HUES64 (cell line): ENCODE data around the gene CENATAC.

Source experiments
- H3K27ac ChIP-seq: 2 replicates; pipeline ENCODE4 v1.7.0; 2013; ENCODE audit warnings: low read depth, low read length, inconsistent platforms
- H3K27me3 ChIP-seq: 2 replicates; pipeline ENCODE4 v1.6.1; 2013; ENCODE audit warnings: mild to moderate bottlenecking, low read length; ENCODE audit not compliant: insufficient read depth
- H3K36me3 ChIP-seq: 2 replicates; pipeline ENCODE4 v1.6.1; 2013; ENCODE audit warnings: mild to moderate bottlenecking, low read length; ENCODE audit not compliant: insufficient read depth
- H3K4me1 ChIP-seq: 2 replicates; pipeline ENCODE4 v1.6.1; 2013; ENCODE audit warnings: mild to moderate bottlenecking, low read length, moderate library complexity; ENCODE audit not compliant: insufficient read depth
- H3K4me3 ChIP-seq: 2 replicates; pipeline ENCODE4 v1.5.1; 2013; ENCODE audit warnings: mild to moderate bottlenecking, low read length, moderate library complexity
- H3K9ac ChIP-seq: 2 replicates; pipeline ENCODE4 v1.6.1; 2013; ENCODE audit warnings: mild to moderate bottlenecking, low read depth, low read length
- H3K9me3 ChIP-seq: 2 replicates; pipeline ENCODE4 v1.6.1; 2013; ENCODE audit warnings: low read depth, low read length; ENCODE audit not compliant: insufficient read depth
- WGBS: fragments of 150-250, 120-280 bp; methylation state at CpG from one replicate; pipeline ENCODE4 v1.1.7; 2013; ENCODE audit warnings: missing lambda C conversion rate; 5-methylcytosine and 5-hydroxymethylcytosine counted together

Gene CENATAC

GRCh38 chr11:119042927-119043326 lies 45.0 kb downstream of the CENATAC start:
- no peak overlapping the region for H3K27ac ChIP-seq
- no peak overlapping the region for H3K9ac ChIP-seq
- peaks cover 4% of the 10 kb centered on the region for H3K4me1 ChIP-seq
- H3K27me3 ChIP-seq = no peaks in the 10 kb centered on the region
- no peak overlapping the region for H3K4me3 ChIP-seq
- H3K9me3 ChIP-seq = no peaks in the 10 kb centered on the region
- 89% methylated on average over 9 of the region's 9 CpGs for WGBS
- peaks cover 37% of the 10 kb centered on the region for H3K36me3 ChIP-seq

- H3K4me1 ChIP-seq = peaks cover 4% of the 10 kb centered on the region
- no peak overlapping the region for H3K27ac ChIP-seq
- no peaks in the 10 kb centered on the region for H3K9me3 ChIP-seq
- 89% methylated on average over 6 of the region's 6 CpGs for WGBS
- H3K36me3 ChIP-seq = peaks cover 55% of the 10 kb centered on the region
- H3K9ac ChIP-seq = no peak overlapping the region
- H3K4me3 ChIP-seq = no peak overlapping the region
- H3K27me3 ChIP-seq = no peaks in the 10 kb centered on the region
Measured at GRCh38 chr11:119044708-119045107, 46.8 kb downstream of the CENATAC start.

GRCh38 chr11:119046489-119046888 lies 48.6 kb downstream of the CENATAC start:
- H3K4me1 ChIP-seq = no peaks in the 10 kb centered on the region
- no peak overlapping the region for H3K9ac ChIP-seq
- H3K27me3 ChIP-seq = no peaks in the 10 kb centered on the region
- H3K9me3 ChIP-seq = no peaks in the 10 kb centered on the region
- H3K36me3 ChIP-seq = peaks cover 73% of the 10 kb centered on the region
- WGBS = 93% methylated on average over 6 of the region's 6 CpGs
- H3K4me3 ChIP-seq = no peak overlapping the region
- no peak overlapping the region for H3K27ac ChIP-seq

- no peaks in the 10 kb centered on the region for H3K9me3 ChIP-seq
- H3K36me3 ChIP-seq = peaks cover 80% of the 10 kb centered on the region
- no peaks in the 10 kb centered on the region for H3K27me3 ChIP-seq
- H3K4me1 ChIP-seq = no peaks in the 10 kb centered on the region
- WGBS = 97% methylated on average over 6 of the region's 6 CpGs
- H3K4me3 ChIP-seq = no peak overlapping the region
- no peak overlapping the region for H3K27ac ChIP-seq
- no peak overlapping the region for H3K9ac ChIP-seq
Measured at GRCh38 chr11:119047205-119047604, 49.3 kb downstream of the CENATAC start.

GRCh38 chr11:119048644-119049043 lies 50.7 kb downstream of the CENATAC start:
- Histone ChIP-seq H3K4me3 (no peak overlapping the region), H3K4me1 (no peaks in the 10 kb centered on the region), H3K27ac (no peak overlapping the region), H3K36me3 (peaks cover 94% of the 10 kb centered on the region), H3K9me3 (no peaks in the 10 kb centered on the region), H3K9ac (no peak overlapping the region), H3K27me3 (no peaks in the 10 kb centered on the region)
- WGBS = 93% methylated on average over 9 of the region's 9 CpGs

GRCh38 chr11:119049081-119049480 lies 51.1 kb downstream of the CENATAC start:
- no peaks in the 10 kb centered on the region for H3K9me3 ChIP-seq
- WGBS = 96% methylated on average over 7 of the region's 7 CpGs
- H3K36me3 ChIP-seq = peaks cover 99% of the 10 kb centered on the region
- H3K27ac ChIP-seq = no peak overlapping the region
- H3K27me3 ChIP-seq = no peaks in the 10 kb centered on the region
- no peak overlapping the region for H3K9ac ChIP-seq
- no peak overlapping the region for H3K4me3 ChIP-seq
- H3K4me1 ChIP-seq = no peaks in the 10 kb centered on the region

- WGBS = 93% methylated on average over 17 of the region's 17 CpGs
- Histone ChIP-seq H3K4me1 (0 out of 2 replicates have a peak, but pooled peaks cover 5% of the 10 kb centered on the region), H3K4me3 (no peak overlapping the region), H3K36me3 (peaks cover 91% of the 10 kb centered on the region), H3K9me3 (no peaks in the 10 kb centered on the region), H3K9ac (no peak overlapping the region), H3K27ac (no peak overlapping the region), H3K27me3 (no peaks in the 10 kb centered on the region)
Measured at GRCh38 chr11:119051440-119052162, 53.7 kb downstream of the CENATAC start.

GRCh38 chr11:119052163-119052814 lies 54.4 kb downstream of the CENATAC start:
- H3K4me3 ChIP-seq = no peak overlapping the region
- 0 out of 2 replicates have a peak, but pooled peaks cover 5% of the 10 kb centered on the region for H3K4me1 ChIP-seq
- no peak overlapping the region for H3K27ac ChIP-seq
- H3K36me3 ChIP-seq = peaks cover 85% of the 10 kb centered on the region
- H3K9ac ChIP-seq = no peak overlapping the region
- H3K27me3 ChIP-seq = no peaks in the 10 kb centered on the region
- H3K9me3 ChIP-seq = no peaks in the 10 kb centered on the region
- 96% methylated on average over 23 of the region's 23 CpGs for WGBS

- H3K36me3 ChIP-seq = peaks cover 63% of the 10 kb centered on the region
- 0 out of 2 replicates have a peak, but pooled peaks cover 8% of the 10 kb centered on the region for H3K4me1 ChIP-seq
- no peak overlapping the region for H3K27ac ChIP-seq
- no peaks in the 10 kb centered on the region for H3K9me3 ChIP-seq
- H3K4me3 ChIP-seq = no peak overlapping the region
- H3K27me3 ChIP-seq = no peaks in the 10 kb centered on the region
- no peak overlapping the region for H3K9ac ChIP-seq
- 97% methylated on average over 10 of the region's 10 CpGs for WGBS
Measured at GRCh38 chr11:119054418-119054817, 56.5 kb downstream of the CENATAC start.

- Histone ChIP-seq H3K4me3 (peak overlapping the region; percentile 68), H3K4me1 (0 out of 2 replicates have a peak, but pooled peaks cover 8% of the 10 kb centered on the region), H3K27ac (no peak overlapping the region), H3K36me3 (peaks cover 48% of the 10 kb centered on the region), H3K9ac (peak overlapping the region; percentile 93), H3K9me3 (no peaks in the 10 kb centered on the region), H3K27me3 (no peaks in the 10 kb centered on the region)
- 73% methylated on average over 6 of the region's 6 CpGs for WGBS
Measured at GRCh38 chr11:119055901-119056300, 58.0 kb downstream of the CENATAC start.

GRCh38 chr11:119056421-119056999 lies 58.6 kb downstream of the CENATAC start:
- WGBS = under 1% methylated on average over 44 of the region's 48 CpGs
- H3K27me3 ChIP-seq = no peaks in the 10 kb centered on the region
- H3K9ac ChIP-seq = peak overlapping the region; percentile 93
- H3K27ac ChIP-seq = peak overlapping the region; percentile 97
- H3K4me3 ChIP-seq = peak overlapping the region; percentile 68
- 0 out of 2 replicates have a peak, but pooled peaks cover 8% of the 10 kb centered on the region for H3K4me1 ChIP-seq
- no peaks in the 10 kb centered on the region for H3K9me3 ChIP-seq
- H3K36me3 ChIP-seq = peaks cover 42% of the 10 kb centered on the region
